SK-N-SH treated with all-trans-retinoic acid at 6 μM for 48 hours (cell line): ENCODE measurements around the gene SREBF2.

Experiments used
- ATAC-seq: fragments of 200-7000 bp; cut with Tn5 transposase; 3 replicates; pipeline ENCODE4 v1.9.1; 2020; ENCODE audit warnings: mild to moderate bottlenecking, moderate library complexity
- ARNTL ChIP-seq: fragments of 450-650 bp; formaldehyde crosslinking; IDR thresholded peaks from 2 replicates; pipeline ENCODE4 v1.5.0; 2020; ENCODE audit warnings: low read depth, mild to moderate bottlenecking, moderate library complexity, borderline replicate concordance
- BACH2 ChIP-seq: fragments of 250-450 bp; sonication (Bioruptor Pico); IDR thresholded peaks from 2 replicates; pipeline ENCODE4 v1.9.0; 2021; ENCODE audit warnings: mild to moderate bottlenecking, borderline replicate concordance
- CSDC2 ChIP-seq: fragments of 250-450 bp; sonication (Bioruptor Pico); IDR thresholded peaks from 2 replicates; pipeline ENCODE4 v1.5.0; 2020; ENCODE audit warnings: mild to moderate bottlenecking, moderate library complexity
- GLIS3 ChIP-seq: fragments of 250-450 bp; sonication (Bioruptor Pico); IDR thresholded peaks from 2 replicates; pipeline ENCODE4 v1.5.0; 2020; ENCODE audit warnings: mild to moderate bottlenecking, moderate library complexity
- ISL1 ChIP-seq: fragments of 250-450 bp; sonication (Bioruptor Pico); IDR thresholded peaks from 2 replicates; pipeline ENCODE4 v2.1.2; 2022; ENCODE audit warnings: mild to moderate bottlenecking, moderate library complexity
- PPARA ChIP-seq: fragments of 250-450 bp; sonication (Bioruptor Pico); IDR thresholded peaks from 2 replicates; pipeline ENCODE4 v1.5.0; 2020; ENCODE audit warnings: mild to moderate bottlenecking, borderline replicate concordance
- RARB ChIP-seq: fragments of 250-450 bp; sonication (Bioruptor Pico); IDR thresholded peaks from 2 replicates; pipeline ENCODE4 v1.8.0; 2021; ENCODE audit warnings: mild to moderate bottlenecking, moderate library complexity
- TCF4 ChIP-seq: fragments of 250-450 bp; sonication (Bioruptor Pico); IDR thresholded peaks from 2 replicates; pipeline ENCODE4 v1.8.0; 2021; ENCODE audit warnings: mild to moderate bottlenecking, moderate library complexity, borderline replicate concordance
- ZFP3 ChIP-seq: fragments of 250-450 bp; sonication (Bioruptor Pico); IDR thresholded peaks from 2 replicates; pipeline ENCODE4 v1.5.0; 2020; ENCODE audit warnings: mild to moderate bottlenecking, moderate library complexity
- ZFP30 ChIP-seq: fragments of 450-650 bp; formaldehyde crosslinking; IDR thresholded peaks from 2 replicates; pipeline ENCODE4 v1.5.0; 2022; ENCODE audit warnings: mild to moderate bottlenecking, moderate library complexity
- ZNF70 ChIP-seq: fragments of 450-650 bp; formaldehyde crosslinking; IDR thresholded peaks from 2 replicates; pipeline ENCODE4 v1.5.0; 2020; ENCODE audit warnings: mild to moderate bottlenecking, moderate library complexity
- TF ChIP-seq, protein P1 (sequence below): fragments of 250-450 bp; sonication (Bioruptor Pico); IDR thresholded peaks from 2 replicates; pipeline ENCODE4 v1.5.1; 2021; ENCODE audit warnings: mild to moderate bottlenecking, moderate library complexity
- TF ChIP-seq, protein P2 (sequence below): fragments of 250-450 bp; sonication (Bioruptor Pico); IDR thresholded peaks from 2 replicates; pipeline ENCODE4 v1.5.0; 2020; ENCODE audit warnings: mild to moderate bottlenecking, moderate library complexity
- TF ChIP-seq, protein P3 (sequence below): fragments of 250-450 bp; sonication (Bioruptor Pico); IDR thresholded peaks from 2 replicates; pipeline ENCODE4 v1.5.1; 2020; ENCODE audit warnings: low read depth, mild to moderate bottlenecking, moderate library complexity

The SREBF2 gene

DNA sequence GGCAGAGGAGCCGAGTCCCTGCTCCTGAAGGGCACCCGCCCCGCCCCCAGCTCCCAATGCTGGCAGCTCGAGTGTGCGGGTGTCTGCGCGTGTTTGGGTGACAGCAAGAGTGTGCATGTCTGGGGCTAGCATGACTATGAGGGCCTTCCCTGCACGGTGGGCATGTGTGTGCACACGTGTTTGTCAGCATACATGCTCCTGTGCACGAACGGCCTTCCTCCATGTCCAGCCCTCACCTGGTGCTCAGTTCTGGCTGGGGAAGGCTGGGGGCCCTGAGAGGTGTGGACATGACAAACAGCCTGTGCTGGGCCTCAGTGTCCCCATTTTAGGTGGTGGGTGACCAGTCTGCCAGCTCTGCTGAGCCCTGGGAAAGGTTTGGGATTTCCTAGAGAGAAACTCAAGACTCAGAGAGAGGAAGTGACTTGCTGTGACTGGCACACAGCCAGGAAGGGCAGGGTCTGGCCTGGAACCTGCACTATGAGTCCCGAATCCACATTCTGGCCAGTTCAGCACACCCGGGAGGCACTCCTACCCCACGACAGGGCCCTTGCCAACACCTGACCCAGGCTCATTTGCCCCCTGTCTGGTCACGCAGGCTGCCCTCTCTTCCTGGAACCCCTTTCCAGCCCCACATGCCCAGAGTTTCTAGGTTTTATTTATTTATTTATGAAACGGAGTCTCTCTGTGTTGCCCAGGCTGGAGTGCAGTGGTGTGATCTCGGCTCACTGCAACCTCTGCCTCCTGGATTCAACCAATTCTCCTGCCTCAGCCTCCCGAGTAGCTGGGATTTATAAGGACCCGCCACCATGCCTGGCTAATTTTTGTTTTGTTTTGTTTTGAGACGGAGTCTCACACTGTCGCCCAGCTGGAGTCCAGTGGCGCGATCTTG is 85.2 kb downstream of the SREBF2 start:
- ATAC-seq = peak; percentile 54
- TF ChIP-seq ZFP3 (CRISPR knock-in tag) (no peak), ZFP30 (no peak)

DNA sequence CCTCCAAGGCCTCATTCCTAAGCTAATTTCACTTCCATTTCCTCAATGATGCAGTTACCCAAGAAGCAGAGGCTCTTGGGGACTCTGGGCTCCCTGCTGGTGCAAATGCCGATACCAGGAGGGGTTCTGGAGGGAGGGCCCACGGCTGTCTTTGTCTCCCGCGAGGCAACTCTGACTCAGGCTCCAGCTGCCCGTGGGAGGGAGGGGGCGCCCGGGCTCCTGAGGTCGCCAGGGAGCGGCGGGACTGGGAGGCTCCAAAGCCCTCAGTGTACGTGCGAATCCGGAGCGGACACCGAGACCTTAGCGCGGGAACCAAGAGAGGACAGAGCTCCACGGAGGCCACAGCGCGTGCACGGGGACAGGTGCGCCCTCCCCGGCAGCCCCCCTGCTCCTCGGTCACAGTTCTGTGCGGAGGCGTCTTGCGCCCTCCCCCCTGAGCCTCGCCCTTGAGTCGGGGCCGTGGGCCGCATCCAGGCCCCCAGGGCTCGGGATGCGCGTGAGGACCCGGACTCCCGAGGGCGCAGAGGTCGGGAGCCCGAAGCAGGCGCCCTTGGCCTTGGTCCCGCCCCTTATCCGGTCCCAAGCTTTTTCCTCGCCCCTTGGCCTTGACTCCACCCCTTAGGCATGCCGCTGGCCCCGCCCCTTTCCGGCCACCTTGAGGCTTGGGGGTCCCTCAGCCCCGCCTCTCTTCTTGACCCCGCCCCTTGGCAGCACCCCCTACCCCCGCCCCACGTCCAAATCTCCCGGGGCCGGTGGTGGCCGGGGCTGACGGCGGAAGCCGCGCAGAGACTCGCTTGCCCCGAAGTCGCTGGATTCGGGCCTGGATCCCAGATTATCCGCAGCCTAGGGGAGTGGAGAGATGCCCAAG is 86.7 kb downstream of the SREBF2 start:
- no peak for TF ChIP-seq RARB
- TF ChIP-seq PPARA (CRISPR knock-in tag) = no peak
- TF ChIP-seq, protein P1, sequence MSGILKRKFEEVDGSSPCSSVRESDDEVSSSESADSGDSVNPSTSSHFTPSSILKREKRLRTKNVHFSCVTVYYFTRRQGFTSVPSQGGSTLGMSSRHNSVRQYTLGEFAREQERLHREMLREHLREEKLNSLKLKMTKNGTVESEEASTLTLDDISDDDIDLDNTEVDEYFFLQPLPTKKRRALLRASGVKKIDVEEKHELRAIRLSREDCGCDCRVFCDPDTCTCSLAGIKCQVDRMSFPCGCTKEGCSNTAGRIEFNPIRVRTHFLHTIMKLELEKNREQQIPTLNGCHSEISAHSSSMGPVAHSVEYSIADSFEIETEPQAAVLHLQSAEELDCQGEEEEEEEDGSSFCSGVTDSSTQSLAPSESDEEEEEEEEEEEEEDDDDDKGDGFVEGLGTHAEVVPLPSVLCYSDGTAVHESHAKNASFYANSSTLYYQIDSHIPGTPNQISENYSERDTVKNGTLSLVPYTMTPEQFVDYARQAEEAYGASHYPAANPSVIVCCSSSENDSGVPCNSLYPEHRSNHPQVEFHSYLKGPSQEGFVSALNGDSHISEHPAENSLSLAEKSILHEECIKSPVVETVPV (CRISPR knock-in tag) = no peak
- TF ChIP-seq ZFP3 (CRISPR knock-in tag) = no peak
- no peak for TF ChIP-seq CSDC2 (CRISPR knock-in tag)
- TF ChIP-seq, protein P2, sequence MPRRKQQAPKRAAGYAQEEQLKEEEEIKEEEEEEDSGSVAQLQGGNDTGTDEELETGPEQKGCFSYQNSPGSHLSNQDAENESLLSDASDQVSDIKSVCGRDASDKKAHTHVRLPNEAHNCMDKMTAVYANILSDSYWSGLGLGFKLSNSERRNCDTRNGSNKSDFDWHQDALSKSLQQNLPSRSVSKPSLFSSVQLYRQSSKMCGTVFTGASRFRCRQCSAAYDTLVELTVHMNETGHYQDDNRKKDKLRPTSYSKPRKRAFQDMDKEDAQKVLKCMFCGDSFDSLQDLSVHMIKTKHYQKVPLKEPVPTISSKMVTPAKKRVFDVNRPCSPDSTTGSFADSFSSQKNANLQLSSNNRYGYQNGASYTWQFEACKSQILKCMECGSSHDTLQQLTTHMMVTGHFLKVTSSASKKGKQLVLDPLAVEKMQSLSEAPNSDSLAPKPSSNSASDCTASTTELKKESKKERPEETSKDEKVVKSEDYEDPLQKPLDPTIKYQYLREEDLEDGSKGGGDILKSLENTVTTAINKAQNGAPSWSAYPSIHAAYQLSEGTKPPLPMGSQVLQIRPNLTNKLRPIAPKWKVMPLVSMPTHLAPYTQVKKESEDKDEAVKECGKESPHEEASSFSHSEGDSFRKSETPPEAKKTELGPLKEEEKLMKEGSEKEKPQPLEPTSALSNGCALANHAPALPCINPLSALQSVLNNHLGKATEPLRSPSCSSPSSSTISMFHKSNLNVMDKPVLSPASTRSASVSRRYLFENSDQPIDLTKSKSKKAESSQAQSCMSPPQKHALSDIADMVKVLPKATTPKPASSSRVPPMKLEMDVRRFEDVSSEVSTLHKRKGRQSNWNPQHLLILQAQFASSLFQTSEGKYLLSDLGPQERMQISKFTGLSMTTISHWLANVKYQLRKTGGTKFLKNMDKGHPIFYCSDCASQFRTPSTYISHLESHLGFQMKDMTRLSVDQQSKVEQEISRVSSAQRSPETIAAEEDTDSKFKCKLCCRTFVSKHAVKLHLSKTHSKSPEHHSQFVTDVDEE (CRISPR knock-in tag) = no peak
- no peak for TF ChIP-seq BACH2
- ATAC-seq = peak; percentile 35; the same call in 1 of the 3 replicates

DNA sequence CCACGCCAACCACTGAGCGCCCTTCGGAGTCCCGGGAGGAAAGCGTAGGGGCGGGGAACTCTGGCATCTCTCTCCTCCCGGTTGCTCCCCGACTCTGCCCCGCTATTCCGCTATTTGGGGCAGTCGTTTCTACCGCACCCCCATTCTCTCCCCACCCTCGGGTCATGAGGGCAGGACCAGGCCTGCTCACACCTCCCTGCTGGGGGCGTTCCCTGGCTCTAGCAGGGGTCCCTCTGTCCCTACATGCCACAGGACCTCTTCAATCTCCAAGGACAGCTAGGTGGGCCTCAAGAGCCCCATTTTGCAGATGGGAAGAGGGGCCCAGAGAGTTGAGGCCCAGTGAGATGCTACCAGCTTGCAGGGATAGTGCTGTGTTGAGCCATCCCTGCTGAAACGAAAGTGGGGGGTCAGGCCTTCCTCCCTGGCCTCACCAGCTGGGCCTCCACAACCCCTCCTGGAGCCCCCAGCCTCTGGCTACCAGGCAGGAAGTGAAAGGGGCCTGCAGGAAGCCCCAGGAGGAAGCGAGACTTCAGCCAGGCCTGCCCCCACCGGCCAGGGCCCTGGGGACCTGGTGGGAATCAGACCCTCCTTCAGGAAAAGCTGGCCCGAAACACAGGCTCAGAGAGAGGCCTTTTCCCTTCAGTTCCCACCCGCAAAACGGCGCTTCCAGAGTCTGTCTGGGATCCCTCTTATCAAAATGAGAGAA is 87.5 kb downstream of the SREBF2 start:
- TF ChIP-seq TCF4 (CRISPR knock-in tag) (no peak), ISL1 (CRISPR knock-in tag) (no peak), ZNF70 (CRISPR knock-in tag) (no peak), ARNTL (CRISPR knock-in tag) (no peak), GLIS3 (CRISPR knock-in tag) (no peak), RARB (no peak), ZFP30 (no peak)
- TF ChIP-seq, protein P3, sequence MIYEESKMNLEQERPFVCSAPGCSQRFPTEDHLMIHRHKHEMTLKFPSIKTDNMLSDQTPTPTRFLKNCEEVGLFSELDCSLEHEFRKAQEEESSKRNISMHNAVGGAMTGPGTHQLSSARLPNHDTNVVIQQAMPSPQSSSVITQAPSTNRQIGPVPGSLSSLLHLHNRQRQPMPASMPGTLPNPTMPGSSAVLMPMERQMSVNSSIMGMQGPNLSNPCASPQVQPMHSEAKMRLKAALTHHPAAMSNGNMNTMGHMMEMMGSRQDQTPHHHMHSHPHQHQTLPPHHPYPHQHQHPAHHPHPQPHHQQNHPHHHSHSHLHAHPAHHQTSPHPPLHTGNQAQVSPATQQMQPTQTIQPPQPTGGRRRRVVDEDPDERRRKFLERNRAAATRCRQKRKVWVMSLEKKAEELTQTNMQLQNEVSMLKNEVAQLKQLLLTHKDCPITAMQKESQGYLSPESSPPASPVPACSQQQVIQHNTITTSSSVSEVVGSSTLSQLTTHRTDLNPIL (CRISPR knock-in tag) = no peak
- TF ChIP-seq, protein P1 (CRISPR knock-in tag) = no peak
- TF ChIP-seq, protein P2 (CRISPR knock-in tag) = no peak
- ATAC-seq = no peak
